Gastroesophageal sphincter (tissue), 4 donors: ENCODE data around the gene RTN4RL1. TPM values are rescaled to one million over a fixed set of nuclear protein-coding genes. Genes with fewer than 3 reads are reported as not detected.
A peak's percentile ranks its signal among the peaks of the same experiment; 100 is the strongest.

ENCODE experiments used
- ATAC-seq: fragments of 150-250 bp; one replicate; pipeline ENCODE4 v1.9.1; 2016; ENCODE audit warnings: mild to moderate bottlenecking, moderate library complexity
- H3K27ac ChIP-seq, 4 donors: fragments of 200-600 bp; sonication (generic) in 3 of 4; 1 replicate in 3 of 4; 2 replicates in 1 of 4; pipeline ENCODE4 v1.5.1; 2016 to 2019
- H3K27me3 ChIP-seq: fragments of 200-600 bp; sonication (generic); one replicate; pipeline ENCODE4 v1.5.1; 2019
- H3K36me3 ChIP-seq, 2 donors: fragments of 200-600 bp; sonication (generic); one replicate each; pipeline ENCODE4 v1.5.1; 2019; ENCODE audit warnings: control low read depth in 1 of 2
- H3K4me1 ChIP-seq, 3 donors: fragments of 200-600 bp; sonication (generic); 1 replicate in 2 of 3; 2 replicates in 1 of 3; pipeline ENCODE4 v1.5.1; 2016 to 2019; ENCODE audit warnings: control low read depth in 2 of 3
- H3K4me3 ChIP-seq, 2 donors: fragments of 200-600 bp; sonication (generic); one replicate each; pipeline ENCODE4 v1.5.1; 2019; ENCODE audit warnings: mild to moderate bottlenecking in 1 of 2, moderate library complexity in 1 of 2
- H3K9me3 ChIP-seq, 3 donors: fragments of 200-600 bp; sonication (generic); one replicate each; pipeline ENCODE4 v1.5.1; 2017 to 2019; ENCODE audit warnings: control low read depth in 2 of 3
- EP300 ChIP-seq: sonication (generic); formaldehyde crosslinking; IDR thresholded peaks from one replicate; pipeline ENCODE4 v1.6.1; 2017; ENCODE audit warnings: antibody characterized with exemption, mild to moderate bottlenecking
- POLR2A ChIP-seq, 2 donors: fragments of 450-650 bp; IDR thresholded peaks; one replicate each; pipeline ENCODE4 v1.6.1; 2017; ENCODE audit warnings: antibody characterized with exemption in 2 of 2, mild to moderate bottlenecking in 2 of 2, moderate library complexity in 1 of 2
- POLR2AphosphoS5 ChIP-seq: sonication (generic); formaldehyde crosslinking; IDR thresholded peaks from one replicate; pipeline ENCODE4 v1.6.1; 2017; ENCODE audit warnings: antibody characterized with exemption
- WGBS, 2 donors: methylation state at CpG; one replicate each; pipeline ENCODE4 v1.1.5; 2018; ENCODE audit warnings: low coverage in 1 of 2; 5-methylcytosine and 5-hydroxymethylcytosine counted together
- total RNA-seq, 4 donors: library from RNA; depleted of rRNA; stranded (reverse); fragments of >200 nt; gene quantifications; one replicate each; pipeline ENCODE4 v1.1.0, GENCODE V29; 2016
- TF ChIP-seq, protein P1 (sequence below), 4 experiments: fragments of 200-600 bp in 2 of 4; fragments of 450-650 bp in 2 of 4; sonication (generic) in 1 of 4; IDR thresholded peaks; one replicate each; pipeline ENCODE4 v1.5.1; 2017 to 2019; ENCODE audit warnings: antibody characterized with exemption in 4 of 4, mild to moderate bottlenecking in 2 of 4, moderate library complexity in 2 of 4

The RTN4RL1 gene
- total RNA-seq, 4 donors from 2014 or later: 0.58 to 0.81 (median 0.72) TPM; not detected in 1

DNA sequence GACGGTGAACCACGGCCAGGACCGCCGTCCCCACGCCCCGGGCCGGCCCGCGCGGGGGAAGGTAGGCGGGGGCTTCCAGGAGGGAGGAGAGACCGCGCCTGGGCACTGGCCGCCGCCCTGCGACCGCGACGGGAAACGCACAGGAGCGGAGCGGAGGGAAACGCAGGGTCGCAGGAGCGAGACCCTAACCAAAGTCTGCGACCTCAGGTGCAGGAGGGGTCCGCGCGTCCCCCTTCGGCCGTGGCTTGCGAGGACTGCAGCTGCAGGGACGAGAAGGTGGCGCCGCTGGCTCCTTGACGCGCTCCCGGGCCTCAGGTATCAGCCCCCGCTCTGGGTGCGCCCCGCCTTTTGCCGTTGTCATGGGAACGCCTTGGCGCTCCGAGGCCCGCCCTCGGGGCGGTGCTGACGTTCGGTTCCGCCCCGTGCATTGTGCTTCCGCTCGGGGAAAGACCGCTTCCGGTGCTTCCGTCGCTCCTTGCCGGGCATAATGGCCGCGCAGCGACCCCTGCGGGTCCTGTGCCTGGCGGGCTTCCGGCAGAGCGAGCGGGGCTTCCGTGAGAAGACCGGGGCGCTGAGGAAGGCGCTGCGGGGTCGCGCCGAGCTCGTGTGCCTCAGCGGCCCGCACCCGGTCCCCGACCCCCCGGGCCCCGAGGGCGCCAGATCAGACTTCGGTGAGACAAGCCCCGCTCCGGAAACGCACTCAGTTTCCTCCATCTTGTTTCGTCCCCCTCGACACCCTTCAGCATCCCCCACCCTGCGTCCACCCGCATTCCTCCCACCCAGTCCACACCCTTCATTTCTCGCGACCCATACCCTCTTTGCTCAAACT is 16.6 kb upstream of the RTN4RL1 start, which contains the start of gene OVCA2:
TSS of gene OVCA2 (plus strand) at position 462 of the 829 bp plus-strand sequence. CDS start at position 488, 26 bp downstream.
- Histone ChIP-seq H3K27me3 (no peaks in the 10 kb centered on the region), H3K27ac (peak within 1 kb of the TSS; percentile 72 to 97 (median 92)), H3K9me3 (no peaks in the 10 kb centered on the region), H3K4me1 (peaks cover 0 to 39% (median 13%) of the 10 kb centered on the region in 3 donors), H3K36me3 (peaks cover 0 to 62% of the 10 kb centered on the region in 2 donors), H3K4me3 (peak within 1 kb of the TSS; percentile 77 to 82)
- WGBS, 2 donors: 0 to 1% methylated on average over 5 to 15 of the region's 93 CpGs
- peak; percentile 96 for ATAC-seq
- TF ChIP-seq, protein P1, sequence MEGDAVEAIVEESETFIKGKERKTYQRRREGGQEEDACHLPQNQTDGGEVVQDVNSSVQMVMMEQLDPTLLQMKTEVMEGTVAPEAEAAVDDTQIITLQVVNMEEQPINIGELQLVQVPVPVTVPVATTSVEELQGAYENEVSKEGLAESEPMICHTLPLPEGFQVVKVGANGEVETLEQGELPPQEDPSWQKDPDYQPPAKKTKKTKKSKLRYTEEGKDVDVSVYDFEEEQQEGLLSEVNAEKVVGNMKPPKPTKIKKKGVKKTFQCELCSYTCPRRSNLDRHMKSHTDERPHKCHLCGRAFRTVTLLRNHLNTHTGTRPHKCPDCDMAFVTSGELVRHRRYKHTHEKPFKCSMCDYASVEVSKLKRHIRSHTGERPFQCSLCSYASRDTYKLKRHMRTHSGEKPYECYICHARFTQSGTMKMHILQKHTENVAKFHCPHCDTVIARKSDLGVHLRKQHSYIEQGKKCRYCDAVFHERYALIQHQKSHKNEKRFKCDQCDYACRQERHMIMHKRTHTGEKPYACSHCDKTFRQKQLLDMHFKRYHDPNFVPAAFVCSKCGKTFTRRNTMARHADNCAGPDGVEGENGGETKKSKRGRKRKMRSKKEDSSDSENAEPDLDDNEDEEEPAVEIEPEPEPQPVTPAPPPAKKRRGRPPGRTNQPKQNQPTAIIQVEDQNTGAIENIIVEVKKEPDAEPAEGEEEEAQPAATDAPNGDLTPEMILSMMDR (IDR thresholded peaks at IDR 0.05): peak in 3 of 4 experiments; percentile 44 to 73 (median 55)
- peak; percentile 82 for TF ChIP-seq POLR2AphosphoS5
- no peak for TF ChIP-seq EP300
- peak; percentile 50 to 66 for TF ChIP-seq POLR2A (IDR thresholded peaks at IDR 0.05)

DNA sequence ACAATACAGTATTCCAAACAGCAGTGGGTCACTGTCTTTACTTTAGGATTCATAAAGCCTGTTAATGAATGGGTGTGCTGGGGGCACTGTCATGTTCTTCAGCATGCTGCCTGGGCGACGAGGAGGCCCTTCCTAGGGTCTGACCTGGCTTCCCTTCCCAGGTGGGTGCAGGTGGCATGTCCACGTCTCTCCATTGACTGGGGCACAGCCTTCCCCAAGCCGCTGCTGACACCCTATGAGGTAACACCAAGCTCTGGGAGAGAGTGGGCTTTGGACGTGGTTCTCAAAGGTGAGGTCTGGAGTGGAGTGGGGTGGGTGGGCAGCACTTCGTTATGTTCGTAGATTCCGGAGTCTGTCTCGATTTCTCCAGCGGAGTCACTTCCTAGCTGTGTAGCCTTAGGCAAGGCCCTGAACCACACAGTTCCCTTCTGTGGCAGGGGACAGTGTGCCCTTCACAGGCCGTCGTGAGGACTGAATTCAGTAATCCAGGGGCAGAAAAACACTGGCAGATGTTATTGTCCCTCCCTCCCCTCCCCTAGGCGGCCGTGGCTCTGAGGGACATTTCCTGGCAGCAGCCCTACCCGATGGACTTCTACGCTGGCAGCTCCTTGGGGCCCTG is 15.9 kb upstream of the RTN4RL1 start:
- no CpG with 5 or more reads among the region's 16 CpGs for WGBS, 2 donors
- no peak for ATAC-seq

DNA sequence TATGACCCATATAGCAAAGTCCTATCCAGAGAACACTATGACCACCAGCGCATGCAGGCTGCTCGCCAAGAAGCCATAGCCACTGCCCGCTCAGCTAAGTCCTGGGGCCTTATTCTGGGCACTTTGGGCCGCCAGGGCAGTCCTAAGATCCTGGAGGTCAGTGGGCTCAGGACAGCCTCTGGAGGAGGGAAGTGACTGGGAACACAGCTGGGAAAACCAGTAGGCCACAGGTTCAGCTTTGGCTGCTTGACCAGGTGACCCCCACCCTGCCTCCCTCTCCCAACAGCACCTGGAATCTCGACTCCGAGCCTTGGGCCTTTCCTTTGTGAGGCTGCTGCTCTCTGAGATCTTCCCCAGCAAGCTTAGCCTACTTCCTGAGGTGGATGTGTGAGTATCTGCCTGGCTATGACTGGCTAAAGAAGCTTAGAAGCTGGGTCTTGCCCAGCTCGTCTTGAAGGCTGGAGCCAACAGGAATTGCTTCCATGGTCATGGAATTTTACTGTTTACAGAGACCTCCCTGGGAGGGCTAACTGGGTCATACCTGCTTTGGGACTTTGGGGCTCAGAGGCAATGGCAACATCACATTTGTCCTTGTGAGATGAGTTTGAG is 15.2 kb upstream of the RTN4RL1 start:
- no peak for ATAC-seq
- H3K27ac ChIP-seq: peak overlapping the region in 2 of 4 donors; percentile 92
- 89% methylated on average over 4 of the region's 7 CpGs; no CpG with 5 or more reads in 1 of the 2 donors for WGBS, 2 donors
- no peak overlapping the region for H3K4me3 ChIP-seq
- H3K27me3 ChIP-seq: no peaks in the 10 kb centered on the region
- peaks cover 0 to 77% of the 10 kb centered on the region in 2 donors for H3K36me3 ChIP-seq
- TF ChIP-seq POLR2AphosphoS5 (no peak), EP300 (no peak), POLR2A (IDR thresholded peaks at IDR 0.05) (no peak)
- TF ChIP-seq, protein P1 (IDR thresholded peaks at IDR 0.05): no peak
- H3K9me3 ChIP-seq: no peaks in the 10 kb centered on the region
- peaks cover 0 to 39% (median 13%) of the 10 kb centered on the region in 3 donors for H3K4me1 ChIP-seq

More for the DNA sequence above, 15.9 kb upstream of the RTN4RL1 start:
- H3K9me3 ChIP-seq: no peaks in the 10 kb centered on the region
- H3K27ac ChIP-seq: peak overlapping the region; percentile 24 to 97 (median 92)
- H3K36me3 ChIP-seq: peaks cover 0 to 69% of the 10 kb centered on the region in 2 donors
- H3K4me1 ChIP-seq: peaks cover 0 to 39% (median 13%) of the 10 kb centered on the region in 3 donors
- no peak for TF ChIP-seq EP300
- no peak for TF ChIP-seq POLR2AphosphoS5
- TF ChIP-seq, protein P1 (IDR thresholded peaks at IDR 0.05): peak in 1 of 4 experiments; percentile 6
- peak overlapping the region; percentile 77 to 82 for H3K4me3 ChIP-seq
- H3K27me3 ChIP-seq: no peaks in the 10 kb centered on the region

- Histone ChIP-seq H3K36me3 (peaks cover 0 to 72% of the 10 kb centered on the region in 2 donors), H3K27ac (no peak overlapping the region), H3K27me3 (no peaks in the 10 kb centered on the region), H3K4me3 (no peak overlapping the region), H3K4me1 (peaks cover 0 to 33% (median 5%) of the 10 kb centered on the region in 3 donors), H3K9me3 (no peaks in the 10 kb centered on the region)
- TF ChIP-seq EP300 (no peak), POLR2A (IDR thresholded peaks at IDR 0.05) (no peak), POLR2AphosphoS5 (no peak)
- TF ChIP-seq, protein P1 (IDR thresholded peaks at IDR 0.05): no peak
- WGBS, 2 donors: 89% methylated on average over 3 of the region's 10 CpGs; no CpG with 5 or more reads in 1 of the 2 donors
- no peak for ATAC-seq
These were observed 12.0 kb upstream of the RTN4RL1 start for GRCh38 chr17:2037155-2037554.
